ENCODE data around the gene CHMP1A.

DNA sequence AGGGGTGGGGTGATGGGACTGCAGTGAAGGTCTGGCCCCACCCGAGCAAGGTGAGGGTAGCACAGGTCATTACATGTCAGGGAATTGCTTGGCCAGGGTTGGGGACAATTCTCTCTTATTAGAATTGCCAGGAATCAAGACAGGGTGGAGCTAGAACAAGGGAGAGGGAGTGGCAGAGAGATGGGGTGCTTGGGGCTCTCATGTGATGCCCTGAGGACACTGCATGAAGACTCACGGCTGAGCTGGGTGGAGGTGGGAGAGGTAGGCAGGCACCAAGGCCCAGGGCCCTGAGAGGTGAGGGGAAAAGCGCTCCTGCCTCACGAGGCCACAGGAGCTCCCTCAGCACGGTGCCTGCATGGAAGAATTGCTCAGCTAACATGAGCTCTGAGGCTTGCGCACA lies 40.5 kb downstream of the CHMP1A start:
- TF ChIP-seq CTCF (conservative IDR thresholded peaks at IDR 0.05; ENCODE audit: low read depth, low read length) (no peak), EZH2 (IDR thresholded peaks at IDR 0.05; ENCODE audit: low read length, unreplicated experiment) (no peak), EZH2phosphoT487 (IDR thresholded peaks at IDR 0.05; ENCODE audit: borderline replicate concordance, low read length) (no peak)

Measured in PC-3 (cell line).